GM23248 (cell line): ENCODE measurements around the gene GLRX5. TPM values are rescaled to one million over a fixed set of nuclear protein-coding genes. Genes with fewer than 3 reads are reported as not detected.

Experiments used
- DNase-seq: peaks from one replicate; pipeline ENCODE4 v3.0.0-alpha.2; 2015
- H2AFZ ChIP-seq: fragments of 200-600 bp; sonication (generic); 2 replicates; pipeline ENCODE4 v1.6.1; 2016; ENCODE audit warnings: antibody characterized with exemption
- H3F3A ChIP-seq: fragments of 200-600 bp; sonication (generic); 2 replicates; pipeline ENCODE4 v1.6.1; 2016; ENCODE audit warnings: mild to moderate bottlenecking, antibody characterized with exemption, mixed run types; ENCODE audit not compliant: insufficient read depth
- H3K27ac ChIP-seq: fragments of 200-600 bp; sonication (generic); 2 replicates; pipeline ENCODE4 v1.5.1; 2016; ENCODE audit warnings: mild to moderate bottlenecking
- H3K27me3 ChIP-seq: fragments of 200-600 bp; sonication (generic); replicated peaks from 2 replicates; pipeline ENCODE4 v1.6.1; 2016; ENCODE audit warnings: mild to moderate bottlenecking; ENCODE audit not compliant: insufficient read depth
- H3K36me3 ChIP-seq: fragments of 200-600 bp; sonication (generic); 2 replicates; pipeline ENCODE4 v1.6.1; 2016; ENCODE audit warnings: low read depth, mild to moderate bottlenecking
- H3K4me1 ChIP-seq: fragments of 200-600 bp; sonication (generic); 2 replicates; pipeline ENCODE4 v1.6.1; 2016; ENCODE audit warnings: mild to moderate bottlenecking; ENCODE audit not compliant: insufficient read depth
- H3K4me2 ChIP-seq: fragments of 200-600 bp; sonication (generic); one replicate; pipeline ENCODE4 v1.6.1; 2016; ENCODE audit warnings: mild to moderate bottlenecking; ENCODE audit not compliant: unreplicated experiment
- H3K4me3 ChIP-seq: fragments of 200-600 bp; sonication (generic); 2 replicates; pipeline ENCODE4 v1.5.1; 2016; ENCODE audit warnings: mild to moderate bottlenecking
- H3K79me2 ChIP-seq: fragments of 200-600 bp; sonication (generic); 2 replicates; pipeline ENCODE4 v1.6.1; 2016; ENCODE audit warnings: mild to moderate bottlenecking; ENCODE audit not compliant: insufficient read depth
- H3K9ac ChIP-seq: fragments of 200-600 bp; sonication (generic); 2 replicates; pipeline ENCODE4 v1.6.1; 2016; ENCODE audit warnings: mild to moderate bottlenecking
- H3K9me2 ChIP-seq: fragments of 200-600 bp; sonication (generic); 2 replicates; pipeline ENCODE4 v1.6.1; 2016; ENCODE audit warnings: mixed run types, mild to moderate bottlenecking, moderate library complexity; ENCODE audit not compliant: insufficient read depth
- H3K9me3 ChIP-seq: fragments of 200-600 bp; sonication (generic); one replicate; pipeline ENCODE4 v1.6.1; 2017; ENCODE audit warnings: low read depth
- H4K20me1 ChIP-seq: fragments of 200-600 bp; sonication (generic); 2 replicates; pipeline ENCODE4 v1.6.0; 2016; ENCODE audit not compliant: insufficient read depth
- EZH2 ChIP-seq: fragments of 200-600 bp; sonication (generic); IDR thresholded peaks from 2 replicates; pipeline ENCODE4 v1.6.1; 2018; ENCODE audit warnings: antibody characterized with exemption, mild to moderate bottlenecking; ENCODE audit not compliant: insufficient read depth, poor library complexity, severe bottlenecking
- EZH2phosphoT487 ChIP-seq: fragments of 200-600 bp; sonication (generic); IDR thresholded peaks from 2 replicates; pipeline ENCODE4 v1.6.1; 2018; ENCODE audit warnings: antibody characterized with exemption, moderate library complexity, mild to moderate bottlenecking, low read depth; ENCODE audit not compliant: insufficient read depth
- WGBS, 2 experiments: methylation state at CpG; one replicate each; pipeline ENCODE4 v1.1.6; 2015 to 2017; ENCODE audit warnings: low lambda C conversion rate in 2 of 2, low coverage in 1 of 2; ENCODE audit errors: missing lambda C conversion rate in 2 of 2; 5-methylcytosine and 5-hydroxymethylcytosine counted together
- in situ Hi-C: fragments of 300-500 bp; cut with MboI; formaldehyde crosslinking; loops from 2 replicates; pipeline ENCODE4 v1.15.0; 2020
- polyA plus RNA-seq: library from polyadenylated mRNA; unstranded; fragments of >200 nt; fragmentation: Nextera tagmentation; extraction: Ambion mirVana; gene quantifications from 2 replicates; pipeline ENCODE4 v1.2.1, GENCODE V29; 2016
- total RNA-seq: library from RNA; depleted of rRNA; stranded (reverse); fragments of >200 nt; shearing (Covaris generic); gene quantifications from 2 replicates; pipeline ENCODE4 v1.2.3, GENCODE V29; 2014

The GLRX5 gene
- total and polyA plus RNA-seq, 2 experiments from 2014 or later, result 38.6 to 48.7 TPM

- Histone ChIP-seq H3K36me3 (no peaks in the 10 kb centered on the region), H3K79me2 (peaks cover 38% of the 10 kb centered on the region), H3K4me3 (no peak overlapping the region), H3K9me2 (no peaks in the 10 kb centered on the region), H3K4me2 (no peak overlapping the region), H4K20me1 (peaks cover 8% of the 10 kb centered on the region; the same call in 1 of the 2 replicates), H3K27ac (no peak overlapping the region), H3F3A (peaks cover 29% of the 10 kb centered on the region), H3K4me1 (peaks cover 50% of the 10 kb centered on the region), H3K9me3 (no peaks in the 10 kb centered on the region), H3K27me3 (no peaks in the 10 kb centered on the region), H2AFZ (no peak overlapping the region), H3K9ac (no peak overlapping the region)
- peak; percentile 42 for DNase-seq
- TF ChIP-seq EZH2 (no peak), EZH2phosphoT487 (no peak)
- WGBS, 2 experiments, result 91 to 95% methylated on average over 6 of the region's 6 CpGs
- in situ Hi-C loops, result loop anchor here (5.0 to 25.0 kb wide), 2 partner anchors 83 to 762 kb away; no protein-coding TSS in a partner anchor
Observed at GRCh38 chr14:95524706-95525512, 9.9 kb upstream of the GLRX5 start.

GRCh38 chr14:95525999-95526398 lies 8.9 kb upstream of the GLRX5 start:
- Histone ChIP-seq H3K27me3 (no peaks in the 10 kb centered on the region), H4K20me1 (peaks cover 8% of the 10 kb centered on the region; the same call in 1 of the 2 replicates), H3K27ac (no peak overlapping the region), H3K4me3 (no peak overlapping the region), H3K9me2 (no peaks in the 10 kb centered on the region), H3K9me3 (no peaks in the 10 kb centered on the region), H3K4me1 (peaks cover 51% of the 10 kb centered on the region), H3K36me3 (no peaks in the 10 kb centered on the region), H2AFZ (no peak overlapping the region), H3K9ac (no peak overlapping the region), H3F3A (peaks cover 32% of the 10 kb centered on the region), H3K4me2 (no peak overlapping the region), H3K79me2 (peaks cover 49% of the 10 kb centered on the region)
- TF ChIP-seq EZH2phosphoT487 (no peak), EZH2 (no peak)
- in situ Hi-C loops, result loop anchor here (5.0 to 25.0 kb wide), 2 partner anchors 84 to 761 kb away; no protein-coding TSS in a partner anchor
- DNase-seq, result no peak
- 81 to 82% methylated on average over 5 of the region's 5 CpGs for WGBS, 2 experiments

DNA sequence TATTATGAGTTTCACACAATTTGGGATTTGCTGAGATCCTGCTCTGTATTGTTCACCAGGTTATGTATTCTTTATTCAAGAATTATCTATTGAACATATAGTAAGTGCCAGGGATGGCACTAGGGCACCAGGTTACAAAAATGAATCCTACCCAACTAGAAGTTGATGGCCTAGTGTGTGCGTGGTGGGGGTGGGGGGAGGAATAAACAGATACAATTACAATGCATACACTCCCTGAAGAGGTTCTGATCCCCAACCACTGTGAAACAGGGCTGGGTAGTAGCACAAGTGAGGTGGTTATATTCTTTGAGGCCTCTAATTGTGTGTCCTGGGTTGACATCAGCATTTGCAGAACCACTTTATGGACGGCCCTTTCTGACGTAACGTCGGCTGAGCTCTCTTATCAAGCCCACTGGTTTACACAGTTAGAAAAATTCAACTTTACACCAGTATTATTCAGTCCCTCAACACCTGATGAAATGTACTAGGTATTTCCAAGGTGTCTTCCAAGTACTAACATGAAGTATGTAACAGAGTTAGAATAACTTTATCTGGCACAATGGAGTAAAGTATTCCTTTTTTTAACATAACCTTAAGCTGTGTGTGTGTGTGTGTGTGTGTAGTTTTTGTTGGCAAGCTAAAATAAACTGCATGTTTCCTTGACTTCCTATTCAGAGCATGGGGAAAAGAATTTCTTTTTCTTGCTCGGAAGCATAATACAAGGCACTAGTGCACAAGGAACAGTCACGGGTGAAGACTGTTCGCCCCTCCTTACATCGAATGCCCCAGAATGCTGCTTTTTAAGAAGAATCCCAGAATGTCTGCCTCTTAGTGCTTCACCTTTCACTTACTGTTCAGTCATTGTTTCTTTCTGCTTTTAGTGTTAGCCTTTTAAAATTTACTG lies 8.1 kb upstream of the GLRX5 start:
- Histone ChIP-seq H3K36me3 (no peaks in the 10 kb centered on the region), H4K20me1 (peaks cover 8% of the 10 kb centered on the region; the same call in 1 of the 2 replicates), H3F3A (peaks cover 40% of the 10 kb centered on the region), H2AFZ (peak overlapping the region; percentile 60), H3K4me1 (peaks cover 58% of the 10 kb centered on the region), H3K27ac (peak overlapping the region; percentile 75), H3K9ac (peak overlapping the region; percentile 51), H3K9me3 (no peaks in the 10 kb centered on the region), H3K4me3 (peak overlapping the region; percentile 58), H3K9me2 (no peaks in the 10 kb centered on the region), H3K79me2 (peaks cover 56% of the 10 kb centered on the region), H3K27me3 (no peaks in the 10 kb centered on the region), H3K4me2 (peak overlapping the region; percentile 95)
- DNase-seq, result no peak
- TF ChIP-seq EZH2 (no peak), EZH2phosphoT487 (no peak)
- in situ Hi-C loops, result loop anchor here (5.0 to 25.0 kb wide), 2 partner anchors 84 to 761 kb away; no protein-coding TSS in a partner anchor
- WGBS, 2 experiments, result 24% methylated on average over 9 of the region's 9 CpGs
